Stimulated activated CD4-positive, alpha-beta T cell treated with anti-CD3 and anti-CD28 coated beads, Interleukin-1b, Interleukin-23, amount 100 ng/mL, for 4 hours (primary cell): ENCODE results near the gene STARD10.

Experiments used
- DNase-seq, 2 donors: peaks; one replicate each; pipeline ENCODE4 v3.0.0-alpha.2; 2020; ENCODE audit warnings: low read depth in 2 of 2

Gene STARD10

DNA sequence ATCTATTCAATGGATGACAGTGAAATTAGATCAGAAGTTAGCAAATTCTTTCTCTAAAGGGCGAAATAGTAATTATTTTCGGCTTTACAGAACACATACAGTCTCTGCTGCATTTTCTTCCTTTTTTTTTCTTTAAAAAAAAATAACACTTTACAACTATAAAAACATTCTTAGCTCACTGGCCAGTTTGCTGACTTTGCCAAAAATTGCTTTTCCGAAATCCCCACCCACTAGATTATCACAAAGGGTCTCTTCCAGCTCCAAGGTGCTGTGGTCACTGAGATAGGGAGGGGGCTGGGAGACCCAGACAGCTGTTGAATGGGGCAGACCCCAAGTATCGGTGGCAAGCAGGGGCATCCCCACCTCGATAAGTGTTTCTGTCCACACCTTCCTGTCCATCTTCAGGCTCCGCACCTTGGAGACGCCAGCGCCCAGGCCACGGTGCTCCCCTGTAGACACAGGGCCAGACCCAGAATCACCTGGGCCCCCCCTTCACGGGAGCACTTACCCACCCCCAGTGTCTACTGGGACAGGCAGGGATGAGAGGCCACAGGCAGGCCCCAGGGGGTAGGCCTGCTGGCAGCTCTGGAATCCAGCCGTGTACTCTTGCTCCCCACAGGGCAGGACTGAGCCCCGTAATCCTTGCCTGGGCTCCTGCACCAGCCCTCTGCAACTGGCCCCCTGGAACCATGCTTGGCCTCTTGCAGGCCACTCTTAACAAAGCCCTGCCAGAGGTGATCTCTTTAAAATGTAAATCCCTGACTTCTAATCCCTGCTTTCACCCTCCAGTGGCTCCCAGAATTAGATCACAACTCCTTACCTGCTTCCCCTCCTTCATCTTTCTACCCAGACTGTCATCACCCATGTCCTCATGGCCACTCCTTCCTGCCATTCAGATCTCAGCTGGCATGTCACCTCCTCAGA is 88.1 kb downstream of the STARD10 start:
- DNase-seq: no peak

DNA sequence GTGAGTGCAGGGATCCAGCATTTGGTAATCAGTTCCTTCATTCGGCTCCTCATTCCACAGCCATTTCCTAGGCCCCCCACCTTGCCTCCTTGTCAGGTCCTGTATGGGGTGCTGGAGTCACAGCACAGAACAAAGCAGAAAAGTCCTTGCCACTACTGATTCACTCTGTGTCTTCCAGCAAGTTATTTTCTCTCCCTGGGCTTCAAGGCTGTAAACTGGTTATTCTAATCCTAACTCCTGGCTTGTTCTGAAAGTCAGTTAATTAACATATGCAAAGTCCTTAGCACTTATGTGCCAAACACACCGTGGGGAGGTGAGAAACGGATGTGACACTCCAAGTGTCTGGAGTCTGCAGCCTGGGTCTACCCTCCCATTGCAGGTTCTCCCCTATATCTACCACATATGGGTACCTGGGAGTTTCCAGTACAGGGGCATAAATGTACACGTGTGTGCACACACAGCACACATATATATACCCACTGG is 89.0 kb downstream of the STARD10 start:
- no peak for DNase-seq
